Heart right ventricle (tissue), 16 donors: ENCODE measurements around the gene PXT1. TPM values are rescaled to one million over a fixed set of nuclear protein-coding genes. Genes with fewer than 3 reads are reported as not detected.

Source experiments
- ATAC-seq, 8 donors: fragments of 200-7000 bp; cut with Tn5 transposase; one replicate each; pipeline ENCODE4 v1.9.1; 2020; ENCODE audit warnings: mild to moderate bottlenecking in 8 of 8, moderate library complexity in 8 of 8, moderate number of reproducible peaks in 1 of 8
- DNase-seq, 2 donors: peaks; one replicate each; pipeline ENCODE4 v3.0.0-alpha.2; 2020
- H3K27ac ChIP-seq, 10 donors: fragments of 200-600 bp; sonication (generic) in 2 of 10; one replicate each; pipeline versions ENCODE4 v1.5.0 to v1.8.0; 2020 to 2022; ENCODE audit warnings: mild to moderate bottlenecking in 3 of 10
- H3K27me3 ChIP-seq, 7 donors: fragments of 200-600 bp; one replicate each; pipeline ENCODE4 v1.8.0; 2021 to 2022; ENCODE audit warnings: mild to moderate bottlenecking in 2 of 7
- H3K36me3 ChIP-seq, 9 donors: fragments of 200-600 bp; sonication (generic) in 1 of 9; one replicate each; pipeline versions ENCODE4 v1.5.0 to v1.8.0; 2020 to 2022; ENCODE audit warnings: mild to moderate bottlenecking in 2 of 9
- H3K4me1 ChIP-seq, 9 donors: fragments of 200-600 bp; sonication (generic) in 1 of 9; one replicate each; pipeline versions ENCODE4 v1.5.0 to v1.8.0; 2020 to 2022; ENCODE audit warnings: mild to moderate bottlenecking in 4 of 9
- H3K4me3 ChIP-seq, 10 donors: fragments of 200-600 bp; sonication (generic) in 2 of 10; one replicate each; pipeline versions ENCODE4 v1.5.0 to v1.8.0; 2020 to 2022; ENCODE audit warnings: mild to moderate bottlenecking in 7 of 10, moderate library complexity in 2 of 10
- H3K9me3 ChIP-seq, 11 donors: fragments of 200-600 bp in 10 of 11; sonication (generic) in 2 of 11; one replicate each; pipeline versions ENCODE4 v1.5.0 to v1.8.0; 2013 to 2022; ENCODE audit warnings: mild to moderate bottlenecking in 2 of 11, control low read depth in 1 of 11, moderate library complexity in 1 of 11
- CTCF ChIP-seq, 9 donors: fragments of 200-600 bp; sonication (generic) in 2 of 9; IDR thresholded peaks; one replicate each; pipeline versions ENCODE4 v1.5.0 to v1.8.0; 2021 to 2022; ENCODE audit warnings: antibody characterized with exemption in 9 of 9, mild to moderate bottlenecking in 5 of 9, moderate library complexity in 1 of 9
- WGBS, 2 donors: extraction: QIAGEN DNeasy Blood & Tissue Kit; methylation state at CpG; one replicate each; pipeline ENCODE4 v1.1.7; 2013; ENCODE audit warnings: inconsistent platforms in 1 of 2; 5-methylcytosine and 5-hydroxymethylcytosine counted together
- intact Hi-C, 10 donors: fragments of 100-400 bp; cut with DNase I; formaldehyde crosslinking; loops; one replicate each; pipeline versions ENCODE4 v1.11.1 to v1.14.2; 2022
- polyA plus RNA-seq, 2 donors: library from polyadenylated mRNA; stranded (reverse); fragments of 200-250 nt; gene quantifications; one replicate each; pipeline ENCODE4 v1.2.3, GENCODE V29; 2013
- total RNA-seq, 10 donors: library from RNA; stranded (reverse); fragmentation: NEBNext Ultra II Directional in 3 of 10; extraction: Animal tissue kit (Norgen Biotek cat#: 25700) in 3 of 10; gene quantifications; one replicate each; pipeline versions ENCODE4 v1.2.1 to v1.2.4, GENCODE V29; 2021 to 2023
- donor health status: Arrhythmogenic right ventricular cardiomyopathy.
- donor health status: ischemic (EF 13 %, LVEDD 7.1; RV severe dilation, severe dysfunction).
- donor health status: healthy with polysubstance abuse.
- donor health status: DM: no; HTN: yes; CAD: no.
- donor health status: DM: no; HTN: no; CAD: no.
- donor health status: ischemic (EF 25% LVEDD 6.9; RV normal size, moderate dysfunction).
- donor health status: ischemic (EF 25% LVEDD 5.7; RV mildly dilated, moderate dysfunction).
- donor health status: healthy.
- donor health status: DM: yes; HTN: yes; CAD: no.
- donor health status: Ischemic cardiomyopathy.
- donor health status: ischemic (EF 35%, LVEDD 5.7; RV mildly dilated, moderate dysfunction).
- donor health status: nonischemic (EF 11% LVEDD 7.7; RV severe dilation, severe dysfunction).
- donor health status: DM: yes; HTN: yes; CAD: no.
- donor health status: PGD.
- donor health status: ischemic (EF 29% LVEDD 5.4; RV normal size, mild dysfunction).
- donor health status: nonischemic (EF 23%, LVEDD 6.1; RV moderate dilation, normal function).

Gene PXT1
- total and polyA plus RNA-seq, 12 donors, result 0.15 to 0.34 (median 0.23) TPM; not detected in 5

GRCh38 chr6:36422714-36423100 lies 19.9 kb downstream of the PXT1 start:
- H3K27me3 ChIP-seq, result no peaks in the 10 kb centered on the region
- peaks cover 0 to 15% (median 8%) of the 10 kb centered on the region in 9 donors for H3K4me1 ChIP-seq
- H3K27ac ChIP-seq, result peak overlapping the region in 9 of 10 donors; percentile 52 to 85 (median 68)
- ATAC-seq, result peak in 1 of 8 donors; percentile 1
- no peak for DNase-seq
- TF ChIP-seq CTCF (IDR thresholded peaks at IDR 0.05), result no peak
- H3K9me3 ChIP-seq, result no peaks in the 10 kb centered on the region
- peak overlapping the region; percentile 5 to 67 (median 57) for H3K4me3 ChIP-seq
- H3K36me3 ChIP-seq, result no peaks in the 10 kb centered on the region
- intact Hi-C loops, result loop anchor here in 7 of 10 donors (1.0 to 10.0 kb wide), 8 partner anchors 20 to 332 kb away; partner anchors contain the start of genes SRSF3 (in 3 of the 7), KCTD20 (in 1 of the 7) and PXT1 (in 1 of the 7)
- 19% methylated on average over 4 of the region's 4 CpGs for WGBS, 2 donors

- Histone ChIP-seq H3K36me3 (no peaks in the 10 kb centered on the region), H3K27me3 (no peaks in the 10 kb centered on the region), H3K4me1 (peaks cover 0 to 15% (median 8%) of the 10 kb centered on the region in 9 donors), H3K27ac (no peak overlapping the region), H3K9me3 (no peaks in the 10 kb centered on the region), H3K4me3 (no peak overlapping the region)
- intact Hi-C loops, result no loop called here
- 80 to 83% methylated on average over 1 of the region's 1 CpG for WGBS, 2 donors
- DNase-seq, result no peak
- ATAC-seq, result no peak
- no peak for TF ChIP-seq CTCF (IDR thresholded peaks at IDR 0.05)
Observed at GRCh38 chr6:36419310-36419709, 23.3 kb downstream of the PXT1 start.

- DNase-seq (no peak), ATAC-seq (no peak)
- Histone ChIP-seq H3K4me3 (no peak overlapping the region), H3K9me3 (peaks cover 0 to 5% (median 1%) of the 10 kb centered on the region in 11 donors), H3K36me3 (no peaks in the 10 kb centered on the region), H3K4me1 (peaks cover 0 to 10% (median 7%) of the 10 kb centered on the region in 9 donors), H3K27ac (no peak overlapping the region), H3K27me3 (no peaks in the 10 kb centered on the region)
- intact Hi-C loops, result no loop called here
- WGBS, 2 donors, result 73 to 88% methylated on average over 3 of the region's 3 CpGs
- no peak for TF ChIP-seq CTCF (IDR thresholded peaks at IDR 0.05)
Observed at GRCh38 chr6:36418558-36418957, 24.1 kb downstream of the PXT1 start.

GRCh38 chr6:36414481-36414880 lies 28.2 kb downstream of the PXT1 start:
- intact Hi-C loops, result no loop called here
- Histone ChIP-seq H3K4me3 (no peak overlapping the region), H3K27me3 (no peaks in the 10 kb centered on the region), H3K4me1 (no peaks in the 10 kb centered on the region), H3K9me3 (peaks cover 0 to 17% (median 2%) of the 10 kb centered on the region in 11 donors), H3K36me3 (no peaks in the 10 kb centered on the region), H3K27ac (no peak overlapping the region)
- TF ChIP-seq CTCF (IDR thresholded peaks at IDR 0.05), result no peak
- ATAC-seq (no peak), DNase-seq (no peak)
- 34 to 43% methylated on average over 1 of the region's 1 CpG for WGBS, 2 donors
